Stimulated activated CD8-positive, alpha-beta memory T cell treated with anti-CD3 and anti-CD28 coated beads, Interleukin-7, amount 100 ng/mL, for 4 hours (primary cell): ENCODE data around the gene UNC5CL.

Source experiments
- DNase-seq, 2 donors: peaks; one replicate each; pipeline ENCODE4 v3.0.0-alpha.2; 2020; ENCODE audit warnings: low read depth in 2 of 2

Gene UNC5CL

GRCh38 chr6:41063884-41064285 lies 24.9 kb upstream of the UNC5CL start:
- no peak for DNase-seq

- DNase-seq = no peak
Measured at GRCh38 chr6:41062056-41062455, 23.0 kb upstream of the UNC5CL start.

DNA sequence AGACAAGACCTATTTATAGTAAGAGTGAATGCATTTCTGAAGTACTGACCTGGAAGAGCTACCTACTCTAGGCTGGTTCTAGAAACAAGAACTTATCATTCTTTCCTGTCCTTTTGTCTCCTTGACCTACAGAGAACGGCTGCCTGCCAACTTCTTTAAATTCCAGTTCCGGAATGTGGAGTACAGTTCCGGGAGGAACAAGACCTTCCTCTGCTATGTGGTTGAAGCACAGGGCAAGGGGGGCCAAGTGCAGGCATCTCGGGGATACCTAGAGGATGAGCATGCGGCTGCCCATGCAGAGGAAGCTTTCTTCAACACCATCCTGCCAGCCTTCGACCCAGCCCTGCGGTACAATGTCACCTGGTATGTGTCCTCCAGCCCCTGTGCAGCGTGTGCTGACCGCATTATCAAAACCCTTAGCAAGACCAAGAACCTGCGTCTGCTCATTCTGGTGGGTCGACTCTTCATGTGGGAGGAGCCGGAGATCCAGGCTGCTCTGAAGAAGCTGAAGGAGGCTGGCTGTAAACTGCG lies 22.2 kb upstream of the UNC5CL start:
- DNase-seq = no peak

DNA sequence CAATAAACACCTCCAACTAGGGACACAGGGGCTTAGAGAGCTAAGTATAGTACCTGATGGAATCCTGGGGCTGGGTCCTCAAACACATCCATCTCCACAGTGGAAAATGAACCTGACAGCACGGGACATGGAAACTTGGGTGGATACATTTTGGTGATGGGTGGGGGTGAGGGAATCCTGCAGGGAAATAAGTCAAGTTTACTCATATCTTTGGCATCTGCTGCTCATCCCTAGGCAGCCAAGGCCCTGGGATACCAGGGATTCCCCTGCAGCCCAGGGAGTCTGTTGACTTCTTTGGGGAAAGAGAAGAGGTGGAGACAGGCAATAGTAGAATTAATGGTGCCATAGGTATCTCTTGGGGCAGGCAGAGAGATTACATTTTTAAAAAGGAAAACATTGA lies 20.5 kb upstream of the UNC5CL start:
- DNase-seq = no peak

GRCh38 chr6:41058783-41059181 lies 19.8 kb upstream of the UNC5CL start:
- no peak for DNase-seq

GRCh38 chr6:41056768-41057490 lies 17.9 kb upstream of the UNC5CL start:
- DNase-seq = no peak

DNA sequence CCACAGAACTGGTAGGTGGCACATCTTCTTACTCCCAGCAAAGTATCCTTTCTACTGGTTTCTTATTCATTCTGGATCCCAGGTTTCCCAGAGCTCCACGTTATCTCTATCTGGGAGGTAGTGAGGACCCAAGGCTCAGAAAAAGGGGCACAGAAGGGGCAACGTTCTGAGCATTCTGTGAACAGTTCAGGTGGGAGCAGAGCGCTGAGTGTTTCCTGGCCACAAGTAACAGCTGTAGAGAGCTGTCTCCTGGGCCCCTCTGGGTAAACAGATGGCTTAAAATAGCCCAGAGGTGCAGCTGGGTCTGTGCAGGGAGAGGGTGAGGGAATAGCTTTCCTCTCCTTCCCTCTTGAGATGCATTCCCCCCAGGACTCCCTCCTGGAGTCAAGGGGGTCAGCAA lies 16.1 kb upstream of the UNC5CL start:
- DNase-seq = no peak

- no peak for DNase-seq
Measured at GRCh38 chr6:41054511-41054910, 15.5 kb upstream of the UNC5CL start.

- no peak for DNase-seq
Measured at GRCh38 chr6:41053041-41053440, 14.0 kb upstream of the UNC5CL start, which contains the start of gene APOBEC2. APOBEC2 (plus strand) TSS chr6:41053202; CDS start chr6:41053348, 146 bp downstream.

GRCh38 chr6:41051873-41052272 lies 12.9 kb upstream of the UNC5CL start:
- DNase-seq = no peak

- DNase-seq = no peak
Measured at GRCh38 chr6:41050536-41050935, 11.5 kb upstream of the UNC5CL start.

DNA sequence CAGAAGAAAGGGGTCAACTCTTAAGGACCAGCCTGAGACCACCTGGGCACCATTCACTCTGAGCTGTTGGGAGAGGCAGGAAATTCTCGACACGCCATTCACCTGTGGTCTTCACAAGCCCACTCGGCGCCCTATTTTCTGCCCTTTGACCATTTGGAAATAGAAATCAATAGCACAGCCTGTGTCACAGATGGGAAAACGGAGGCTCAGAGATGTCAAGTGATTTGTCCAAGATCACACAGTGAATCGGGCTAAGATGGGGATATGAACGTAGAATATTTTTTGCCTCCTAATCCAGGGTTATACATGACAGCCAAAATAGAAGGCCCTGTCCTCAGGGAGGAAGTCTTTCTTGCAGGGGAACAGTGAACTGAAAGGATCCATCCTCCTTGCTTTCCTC lies 10.9 kb upstream of the UNC5CL start:
- no peak for DNase-seq

DNA sequence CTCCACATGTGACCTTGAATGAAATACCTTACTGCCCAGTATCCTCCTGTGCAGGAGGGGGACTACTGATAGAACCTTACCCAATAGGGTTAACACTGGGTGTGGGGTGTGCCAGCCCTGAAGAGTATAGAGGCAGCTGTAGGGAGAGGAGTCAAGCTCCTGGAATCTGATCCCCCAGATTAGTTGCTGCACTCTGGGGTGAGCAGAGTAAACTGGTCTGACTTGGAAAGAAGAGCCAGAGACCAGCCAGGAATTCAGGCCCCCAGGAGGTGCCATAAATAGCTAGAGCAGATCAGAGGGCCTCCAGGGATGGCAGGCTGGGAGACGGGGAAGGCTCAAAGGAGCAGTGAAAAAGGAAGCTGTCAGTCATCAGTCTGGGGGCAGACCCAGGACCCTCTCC lies 10.5 kb upstream of the UNC5CL start:
- no peak for DNase-seq

GRCh38 chr6:41047745-41048732 lies 9.0 kb upstream of the UNC5CL start:
- DNase-seq = no peak

- no peak for DNase-seq
Measured at GRCh38 chr6:41047306-41047705, 8.3 kb upstream of the UNC5CL start.

DNA sequence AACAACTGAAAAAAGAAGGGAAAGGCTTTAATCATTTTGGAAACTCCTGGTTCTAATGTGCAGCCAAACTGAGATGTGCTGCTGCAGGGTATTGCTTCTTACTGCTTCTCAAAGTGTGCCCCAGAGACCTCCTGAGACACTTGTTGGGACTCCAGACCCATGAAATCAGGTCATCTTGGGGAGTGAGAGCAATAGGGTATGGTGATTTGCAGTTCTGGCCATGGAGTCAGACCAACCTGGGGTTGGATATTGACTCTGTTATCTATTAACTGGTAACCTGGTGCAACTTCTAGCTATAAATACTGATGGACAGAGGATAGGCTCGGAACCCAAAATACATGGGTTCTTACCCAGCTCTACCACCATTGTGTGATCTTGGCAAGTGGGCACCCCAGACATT lies 7.1 kb upstream of the UNC5CL start:
- DNase-seq = no peak

DNA sequence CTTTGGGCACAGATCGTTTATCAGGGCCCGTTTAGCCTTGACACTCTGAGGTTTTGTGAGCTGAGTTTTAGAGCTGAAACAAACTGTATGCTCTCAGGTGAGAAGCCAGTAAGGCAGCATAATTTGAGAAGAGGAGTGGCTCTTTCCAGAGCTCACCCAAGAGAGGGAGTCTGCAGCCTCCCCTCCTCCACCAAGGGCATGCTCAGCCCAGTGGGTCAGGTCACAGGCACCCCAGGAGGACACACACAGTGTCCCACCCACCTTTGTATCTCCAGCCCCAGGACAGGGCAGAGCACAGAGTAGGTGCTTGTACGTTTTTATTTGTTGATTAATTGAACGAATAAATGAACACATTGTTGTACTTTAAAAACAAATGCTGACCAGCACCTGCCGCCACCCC lies 6.6 kb upstream of the UNC5CL start:
- no peak for DNase-seq

DNA sequence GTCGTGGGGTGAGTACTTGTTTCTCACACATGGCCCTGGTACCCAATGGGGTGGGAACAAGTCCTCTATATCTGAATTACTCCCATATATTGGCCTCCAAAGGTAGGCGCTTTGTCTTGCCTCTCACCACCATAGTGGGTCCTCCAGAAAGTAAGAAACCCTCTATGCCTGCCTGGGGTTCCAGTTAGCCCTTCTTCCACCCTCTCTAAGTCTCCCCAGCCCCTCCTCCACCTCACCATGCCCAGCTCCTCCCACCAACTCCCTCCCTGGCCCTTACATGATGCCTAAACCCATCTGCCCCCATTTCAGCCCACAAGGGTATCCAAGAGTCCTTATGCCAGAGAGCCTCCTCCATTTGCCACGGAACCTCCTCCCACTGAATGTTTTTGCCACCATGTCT lies 4.1 kb upstream of the UNC5CL start:
- no peak for DNase-seq

GRCh38 chr6:41042226-41043055 lies 3.4 kb upstream of the UNC5CL start, which contains the start of gene TSPO2:
TSPO2 (plus strand) TSS chr6:41042467; CDS start chr6:41042986, 519 bp downstream.
- DNase-seq = no peak

GRCh38 chr6:41040940-41041536 lies 2.0 kb upstream of the UNC5CL start:
- no peak for DNase-seq
